HCT116 (cell line): ENCODE measurements around the gene SUFU. TPM values are rescaled to one million over a fixed set of nuclear protein-coding genes. Genes with fewer than 3 reads are reported as not detected.

ENCODE experiments used
- ATAC-seq: fragments of 200-7000 bp; cut with Tn5 transposase; 2 replicates; pipeline ENCODE4 v1.9.1; 2020; ENCODE audit warnings: mild to moderate bottlenecking, moderate library complexity
- BruUV-seq: library from RNA; stranded (reverse); fragments of 400-500 nt; replicated peaks from 2 replicates; lab custom pipeline; 2021; lab: Mats Ljungman, UMichigan
- CTCF ChIA-PET: fragments of 300-600 bp; sonication (Branson Sonifier 250); formaldehyde crosslinking; loops from one replicate; lab custom pipeline; 2021; ENCODE audit warnings: antibody characterized with exemption; lab: Charles Lee
- POLR2A ChIA-PET: fragments of 300-600, 350-600 bp; sonication (Branson Sonifier 250); formaldehyde crosslinking; loops from one replicate; lab custom pipeline; 2021; ENCODE audit warnings: antibody characterized with exemption; lab: Charles Lee
- RAD21 ChIA-PET, 2 experiments: fragments of 300-600 bp; sonication (Branson Sonifier 250); formaldehyde crosslinking; loops; one replicate each; lab custom pipeline; 2023; ENCODE audit warnings: low total read pairs in 2 of 2; ENCODE audit not compliant: uncharacterized antibody in 2 of 2, unreplicated experiment in 2 of 2, low non-redundant PET in 1 of 2; lab: Charles Lee
- DNase-seq: peaks from one replicate; pipeline ENCODE4 v3.0.0-alpha.2; 2010; ENCODE audit warnings: low read depth, low spot score
- H2AFZ ChIP-seq: fragments of 200-600 bp; shearing (Covaris generic), sonication (generic); 2 replicates; pipeline ENCODE4 v1.6.1; 2017; ENCODE audit warnings: low read depth, mixed run types, mixed read lengths, antibody characterized with exemption, low read length; ENCODE audit not compliant: poor library complexity, severe bottlenecking
- H3K27ac ChIP-seq: 2 replicates; pipeline ENCODE4 v1.5.1; 2012; ENCODE audit warnings: low read depth, low read length
- H3K27me3 ChIP-seq: fragments of 200-600 bp; sonication (generic); 2 replicates; pipeline ENCODE4 v1.6.1; 2016; ENCODE audit warnings: mixed run types, low read length, mixed read lengths; ENCODE audit not compliant: insufficient read depth
- H3K36me3 ChIP-seq, 2 experiments: fragments of 200-500 bp in 1 of 2; fragments of 200-600 bp in 1 of 2; sonication (Bioruptor generic) in 1 of 2; sonication (generic) in 1 of 2; 2 replicates each; pipeline versions ENCODE4 v1.5.1 to v1.6.1; 2014 to 2016; ENCODE audit warnings: low read length in 2 of 2, inconsistent platforms in 1 of 2, mixed read lengths in 1 of 2, mixed run types in 1 of 2; ENCODE audit not compliant: insufficient read depth in 2 of 2, control insufficient read depth in 1 of 2
- H3K4me1 ChIP-seq, 2 experiments: fragments of 200-600 bp in 1 of 2; sonication (generic) in 1 of 2; 2 replicates each; pipeline versions ENCODE4 v1.5.1 to v1.6.1; 2012 to 2017; ENCODE audit warnings: low read length in 2 of 2, inconsistent platforms in 1 of 2, mild to moderate bottlenecking in 1 of 2, mixed read lengths in 1 of 2, mixed run types in 1 of 2, moderate library complexity in 1 of 2; ENCODE audit not compliant: insufficient read depth in 2 of 2, control insufficient read depth in 1 of 2
- H3K4me2 ChIP-seq: fragments of 200-600 bp; sonication (generic); 2 replicates; pipeline ENCODE4 v1.6.1; 2017; ENCODE audit warnings: mixed run types, low read length, mixed read lengths
- H3K4me3 ChIP-seq, 2 experiments: fragments of 200-600 bp in 1 of 2; sonication (generic) in 1 of 2; replicated peaks in 1 of 2; 2 replicates each; pipeline ENCODE4 v1.5.1; 2011 to 2016; ENCODE audit warnings: low read length in 2 of 2, control low read depth in 1 of 2, low read depth in 1 of 2, mild to moderate bottlenecking in 1 of 2, mixed read lengths in 1 of 2, mixed run types in 1 of 2
- H3K79me2 ChIP-seq: fragments of 200-600 bp; sonication (generic); 2 replicates; pipeline ENCODE4 v1.6.1; 2017; ENCODE audit warnings: mild to moderate bottlenecking, mixed run types, low read length, moderate library complexity, mixed read lengths; ENCODE audit not compliant: insufficient read depth
- H3K9ac ChIP-seq: fragments of 200-600 bp; sonication (generic); 2 replicates; pipeline ENCODE4 v1.6.1; 2016; ENCODE audit warnings: low read length, mixed read lengths
- H3K9me2 ChIP-seq: fragments of 200-600 bp; sonication (generic), shearing (Covaris generic); 2 replicates; pipeline ENCODE4 v1.6.1; 2017; ENCODE audit warnings: mixed run types, mild to moderate bottlenecking, moderate library complexity; ENCODE audit not compliant: insufficient read depth
- H3K9me3 ChIP-seq, 2 experiments: fragments of 200-500 bp in 1 of 2; fragments of 200-600 bp in 1 of 2; sonication (Bioruptor generic) in 1 of 2; sonication (generic) in 1 of 2; 2 replicates each; pipeline ENCODE4 v1.6.1; 2014 to 2017; ENCODE audit warnings: low read length in 2 of 2, mixed read lengths in 2 of 2, inconsistent platforms in 1 of 2, low read depth in 1 of 2, mild to moderate bottlenecking in 1 of 2, mixed run types in 1 of 2, moderate library complexity in 1 of 2; ENCODE audit not compliant: control insufficient read depth in 1 of 2, insufficient read depth in 1 of 2
- H4K20me1 ChIP-seq: fragments of 200-600 bp; sonication (generic), shearing (Covaris generic); 2 replicates; pipeline ENCODE4 v1.6.1; 2017; ENCODE audit warnings: mixed run types, mild to moderate bottlenecking, moderate library complexity; ENCODE audit not compliant: insufficient read depth
- CTCF ChIP-seq, 3 experiments: fragments of 200-600 bp in 1 of 3; sonication (generic) in 1 of 3; IDR thresholded peaks in 2 of 3; conservative IDR thresholded peaks in 1 of 3; 2 replicates each; pipeline ENCODE4 v1.5.1; 2012 to 2017; ENCODE audit warnings: low read depth in 2 of 3, low read length in 2 of 3, antibody characterized with exemption in 1 of 3, borderline replicate concordance in 1 of 3, control low read depth in 1 of 3, mild to moderate bottlenecking in 1 of 3, mixed read lengths in 1 of 3, mixed run types in 1 of 3, moderate library complexity in 1 of 3; ENCODE audit not compliant: insufficient read depth in 1 of 3
- EGR1 ChIP-seq: IDR thresholded peaks from 2 replicates; pipeline ENCODE4 v1.6.1; 2012; ENCODE audit warnings: low read depth
- ELF1 ChIP-seq: IDR thresholded peaks from 2 replicates; pipeline ENCODE4 v1.6.1; 2012; ENCODE audit warnings: low read depth, borderline replicate concordance
- EZH2phosphoT487 ChIP-seq: fragments of 200-600 bp; IDR thresholded peaks from 2 replicates; pipeline ENCODE4 v1.6.1; 2018; ENCODE audit warnings: antibody characterized with exemption, borderline replicate concordance
- FOSL1 ChIP-seq: IDR thresholded peaks from 2 replicates; pipeline ENCODE4 v1.6.1; 2012; ENCODE audit warnings: low read depth
- MAX ChIP-seq: IDR thresholded peaks from 2 replicates; pipeline ENCODE4 v1.6.1; 2012
- RAD21 ChIP-seq: IDR thresholded peaks from 2 replicates; pipeline ENCODE4 v1.6.1; 2012; ENCODE audit warnings: low read depth, mild to moderate bottlenecking
- SIN3A ChIP-seq: IDR thresholded peaks from 2 replicates; pipeline ENCODE4 v1.6.1; 2012; ENCODE audit warnings: low read depth
- YY1 ChIP-seq: IDR thresholded peaks from 2 replicates; pipeline ENCODE4 v1.6.1; 2011; ENCODE audit warnings: low read length, low read depth, moderate library complexity, mild to moderate bottlenecking; ENCODE audit not compliant: insufficient replicate concordance; ENCODE audit errors: extremely low read depth
- intact Hi-C: fragments of 100-400 bp; cut with micrococcal nuclease; formaldehyde crosslinking; loops from 2 replicates; pipeline ENCODE4 v1.10.0; 2022
- total RNA-seq: library from RNA; stranded (reverse); gene quantifications from one replicate; pipeline ENCODE4 v1.2.1, GENCODE V29; 2021; ENCODE audit not compliant: unreplicated experiment

The SUFU gene
- total RNA-seq, 1 experiment from 2014 or later = 18.8 TPM

- Histone ChIP-seq H3K36me3 (peaks cover 11 to 28% of the 10 kb centered on the region in 2 experiments; a peak in 3 of 4 replicates), H3K4me3 (no peak overlapping the region), H3K9me3 (no peaks in the 10 kb centered on the region), H3K9me2 (no peaks in the 10 kb centered on the region), H3K4me1 (no peaks in the 10 kb centered on the region), H3K27me3 (no peaks in the 10 kb centered on the region), H2AFZ (no peak overlapping the region), H3K27ac (no peak overlapping the region), H3K79me2 (no peaks in the 10 kb centered on the region), H3K4me2 (no peak overlapping the region), H4K20me1 (no peaks in the 10 kb centered on the region), H3K9ac (no peak overlapping the region)
- ChIA-PET RAD21 (no interaction called here), CTCF (interaction anchor here (4.1 kb wide), 1 partner anchor 246 kb away, joined by 43 read pairs; no protein-coding TSS in a partner anchor), POLR2A (interaction anchor here (1.0 kb wide), 1 partner anchor 81 kb away, joined by 3 read pairs; the partner anchor contains the start of gene NFKB2)
- no peak for ATAC-seq
- TSS peak; percentile 34 for BruUV-seq
- TF ChIP-seq EZH2phosphoT487 = no peak
- no peak for TF ChIP-seq RAD21
- TF ChIP-seq ELF1 = no peak
- TF ChIP-seq YY1 = no peak
- TF ChIP-seq EGR1 = no peak
- TF ChIP-seq SIN3A = no peak
- no peak for TF ChIP-seq FOSL1
- no peak for TF ChIP-seq MAX
- no peak for TF ChIP-seq CTCF (IDR thresholded peaks at IDR 0.05 in 2 of 3, conservative IDR thresholded peaks at IDR 0.05 in 1 of 3; ENCODE audit: borderline replicate concordance in 1 of 3, insufficient read depth in 1 of 3, low read depth in 2 of 3, low read length in 2 of 3)
- no peak for DNase-seq
- intact Hi-C loops = no loop called here
These were observed 27.2 kb upstream of the SUFU start for GRCh38 chr10:102476466-102477141.
